GM10248 (cell line): ENCODE results near the gene GSK3A.

Source experiments
- CTCF ChIA-PET: fragments of 300-600 bp; sonication (Branson Sonifier 250); formaldehyde crosslinking; extraction: SDS; loops from one replicate; lab custom pipeline; 2021; ENCODE audit warnings: antibody characterized with exemption; lab: Yijun Ruan, JAX
- POLR2A ChIA-PET: fragments of 350-650 bp; sonication (Branson Sonifier 250); formaldehyde crosslinking; extraction: SDS; loops from one replicate; lab custom pipeline; 2020; ENCODE audit warnings: antibody characterized with exemption; lab: Yijun Ruan, JAX
- DNase-seq: peaks from one replicate; pipeline ENCODE4 v3.0.0; 2012; ENCODE audit errors: extremely low spot score
- CTCF ChIP-seq: IDR thresholded peaks from 2 replicates; pipeline ENCODE4 v1.5.1; 2012; ENCODE audit warnings: mild to moderate bottlenecking, low read depth; ENCODE audit errors: extremely low read depth, missing control alignments, control extremely low read depth

The GSK3A gene

GRCh38 chr19:42250183-42250665 is 7.8 kb upstream of the GSK3A start:
- CTCF ChIA-PET: interaction anchor here (0.8 to 1.2 kb wide), 3 partner anchors 20 to 46 kb away, joined by 3 to 5 read pairs (median 5); no protein-coding TSS in a partner anchor
- no peak for DNase-seq
- POLR2A ChIA-PET: no interaction called here
- TF ChIP-seq CTCF: no peak

GRCh38 chr19:42249769-42250168 is 7.4 kb upstream of the GSK3A start:
- POLR2A ChIA-PET: no interaction called here
- CTCF ChIA-PET: interaction anchor here (0.8 to 1.2 kb wide), 3 partner anchors 20 to 47 kb away, joined by 3 to 5 read pairs (median 5); no protein-coding TSS in a partner anchor
- DNase-seq: no peak
- no peak for TF ChIP-seq CTCF

DNA sequence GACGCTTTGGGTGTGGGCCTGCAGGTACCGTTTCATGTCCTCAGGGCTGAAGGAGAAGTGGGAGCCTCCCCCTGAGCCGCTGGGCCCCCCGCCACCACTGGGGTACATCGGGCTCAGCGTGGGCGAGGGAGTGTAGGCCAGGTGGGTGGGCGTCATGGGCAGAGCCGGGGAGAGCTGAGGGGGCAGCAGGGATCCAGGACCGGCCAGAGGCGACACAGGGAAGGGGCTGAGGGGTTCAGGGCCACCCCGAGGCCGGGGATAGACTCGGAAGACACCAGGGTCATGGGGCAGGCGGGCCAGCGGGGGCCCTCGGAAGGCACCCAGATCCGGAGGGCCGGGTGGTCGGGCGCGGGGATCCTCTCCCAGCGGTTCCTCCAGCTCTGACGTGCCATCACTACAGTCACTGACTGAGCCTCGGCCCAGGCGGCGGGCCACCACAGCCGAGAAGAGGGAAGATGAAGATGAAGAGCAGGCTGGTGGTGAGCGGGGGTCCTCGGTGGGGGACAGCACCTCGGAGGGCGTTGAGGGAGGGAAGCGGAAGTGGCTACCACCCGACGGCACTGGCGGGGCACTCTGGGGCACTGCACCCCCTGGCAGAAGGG is 6.8 kb upstream of the GSK3A start:
- TF ChIP-seq CTCF: no peak
- CTCF ChIA-PET: interaction anchor here (1.1 to 8.8 kb wide), 3 partner anchors 19 to 47 kb away, joined by 3 to 87 read pairs (median 5); no protein-coding TSS in a partner anchor

GRCh38 chr19:42248270-42249148 is 6.1 kb upstream of the GSK3A start:
- ChIA-PET POLR2A (interaction anchor here (0.6 to 0.7 kb wide), 2 partner anchors 34 to 81 kb away, joined by 4 to 8 read pairs; no protein-coding TSS in a partner anchor), CTCF (interaction anchor here (8.8 kb wide), 1 partner anchor 31 kb away, joined by 87 read pairs; no protein-coding TSS in a partner anchor)
- DNase-seq: no peak
- TF ChIP-seq CTCF: no peak

More for the DNA sequence above, 6.8 kb upstream of the GSK3A start:
- DNase-seq: no peak
- POLR2A ChIA-PET: no interaction called here

- CTCF ChIA-PET: interaction anchor here (1.2 to 8.8 kb wide), 6 partner anchors 20 to 148 kb away, joined by 3 to 87 read pairs (median 3); no protein-coding TSS in a partner anchor
- DNase-seq: no peak
- no peak for TF ChIP-seq CTCF
- POLR2A ChIA-PET: interaction anchor here (0.6 to 0.7 kb wide), 2 partner anchors 35 to 82 kb away, joined by 4 to 8 read pairs; no protein-coding TSS in a partner anchor
Measured at GRCh38 chr19:42247640-42248199, 5.3 kb upstream of the GSK3A start.
